Measurements from ENCODE around the gene SOX12. TPM values are rescaled to one million over a fixed set of nuclear protein-coding genes. Genes with fewer than 3 reads are reported as not detected.
A peak's percentile ranks its signal among the peaks of the same experiment; 100 is the strongest.

The SOX12 gene
- total RNA-seq, 4 donors from 2014 or later: 0.15 to 1.4 (median 0.65) TPM

DNA sequence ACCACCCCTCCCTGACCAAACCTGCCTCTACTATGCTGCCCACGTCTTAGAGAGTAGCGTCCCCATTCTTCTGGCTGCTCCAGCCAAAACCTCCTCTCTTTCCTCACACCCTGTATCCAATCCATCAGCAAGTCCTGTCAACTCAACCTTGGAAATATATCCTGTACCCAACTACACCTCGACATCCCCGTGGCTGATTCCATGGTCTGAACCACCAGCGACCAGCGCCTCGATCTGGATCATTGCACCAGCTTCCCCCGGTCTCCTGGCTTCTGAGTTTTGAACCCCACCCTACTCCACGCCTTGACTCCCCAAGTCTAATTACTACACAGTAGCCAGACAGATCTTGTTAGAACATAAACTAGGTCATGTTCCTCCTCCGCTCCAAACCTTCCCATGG is 31.4 kb downstream of the SOX12 start:
- no peaks in the 10 kb centered on the region for H3K4me1 ChIP-seq
- H3K9me3 ChIP-seq: no peaks in the 10 kb centered on the region
- no peaks in the 10 kb centered on the region for H3K36me3 ChIP-seq
- in situ Hi-C loops (cut with MboI; ENCODE audit: low sequenced_read_pairs in 4 of 4): loop anchor here in 3 of 4 donors (5.0 to 10.0 kb wide), 4 partner anchors 78 to 378 kb away; no protein-coding TSS in a partner anchor
- no peak for TF ChIP-seq POLR2A (IDR thresholded peaks at IDR 0.05)
- TF ChIP-seq, protein P1, sequence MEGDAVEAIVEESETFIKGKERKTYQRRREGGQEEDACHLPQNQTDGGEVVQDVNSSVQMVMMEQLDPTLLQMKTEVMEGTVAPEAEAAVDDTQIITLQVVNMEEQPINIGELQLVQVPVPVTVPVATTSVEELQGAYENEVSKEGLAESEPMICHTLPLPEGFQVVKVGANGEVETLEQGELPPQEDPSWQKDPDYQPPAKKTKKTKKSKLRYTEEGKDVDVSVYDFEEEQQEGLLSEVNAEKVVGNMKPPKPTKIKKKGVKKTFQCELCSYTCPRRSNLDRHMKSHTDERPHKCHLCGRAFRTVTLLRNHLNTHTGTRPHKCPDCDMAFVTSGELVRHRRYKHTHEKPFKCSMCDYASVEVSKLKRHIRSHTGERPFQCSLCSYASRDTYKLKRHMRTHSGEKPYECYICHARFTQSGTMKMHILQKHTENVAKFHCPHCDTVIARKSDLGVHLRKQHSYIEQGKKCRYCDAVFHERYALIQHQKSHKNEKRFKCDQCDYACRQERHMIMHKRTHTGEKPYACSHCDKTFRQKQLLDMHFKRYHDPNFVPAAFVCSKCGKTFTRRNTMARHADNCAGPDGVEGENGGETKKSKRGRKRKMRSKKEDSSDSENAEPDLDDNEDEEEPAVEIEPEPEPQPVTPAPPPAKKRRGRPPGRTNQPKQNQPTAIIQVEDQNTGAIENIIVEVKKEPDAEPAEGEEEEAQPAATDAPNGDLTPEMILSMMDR (IDR thresholded peaks at IDR 0.05 in 4 of 5, conservative IDR thresholded peaks at IDR 0.05 in 1 of 5): no peak
- DNase-seq (no peak), ATAC-seq (no peak)
- no peak overlapping the region for H3K4me3 ChIP-seq
- H3K27me3 ChIP-seq: no peaks in the 10 kb centered on the region
- intact Hi-C loops (cut with DNase I; ENCODE audit: low total_unique reads): no loop called here
- no peak overlapping the region for H3K27ac ChIP-seq

DNA sequence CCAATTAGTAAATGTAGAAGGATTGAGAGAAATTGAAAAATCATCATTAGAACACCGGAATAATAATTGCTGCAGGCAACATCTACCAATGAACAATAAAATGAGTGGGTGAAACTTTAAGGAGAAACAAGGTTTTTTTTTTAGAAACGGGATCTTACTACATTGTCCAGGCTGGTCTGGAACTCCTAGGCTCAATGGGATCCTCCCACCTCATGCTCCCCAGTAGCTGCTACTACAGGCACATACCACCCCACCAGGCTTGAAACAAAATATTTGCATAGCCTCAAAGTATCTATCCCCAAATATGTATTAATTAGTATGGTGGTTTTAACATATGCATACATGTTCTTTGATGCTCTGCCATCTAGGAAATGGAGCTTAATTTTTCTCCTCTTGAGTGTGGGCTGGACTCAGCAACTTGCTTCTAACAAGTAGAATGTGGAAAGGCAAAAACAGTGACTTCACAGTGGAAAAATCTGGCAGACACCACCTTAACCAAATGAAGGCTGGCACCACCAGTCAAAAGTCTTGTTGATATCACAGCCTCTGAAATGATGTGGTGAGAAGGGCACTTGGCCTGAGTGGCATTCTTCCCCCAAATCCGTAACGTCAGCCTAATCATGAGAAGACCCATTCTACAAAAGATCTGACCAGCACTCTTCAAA is 33.7 kb downstream of the SOX12 start:
- in situ Hi-C loops (cut with MboI; ENCODE audit: low sequenced_read_pairs in 4 of 4) (loop anchor here in 3 of 4 donors (5.0 to 10.0 kb wide), 4 partner anchors 76 to 376 kb away; no protein-coding TSS in a partner anchor), intact Hi-C loops (cut with DNase I; ENCODE audit: low total_unique reads) (no loop called here)
- Histone ChIP-seq H3K9me3 (no peaks in the 10 kb centered on the region), H3K27me3 (no peaks in the 10 kb centered on the region), H3K36me3 (no peaks in the 10 kb centered on the region), H3K27ac (no peak overlapping the region), H3K4me3 (no peak overlapping the region), H3K4me1 (no peaks in the 10 kb centered on the region)
- DNase-seq (no peak), ATAC-seq (no peak)
- no peak for TF ChIP-seq POLR2A (IDR thresholded peaks at IDR 0.05)
- TF ChIP-seq, protein P1 (IDR thresholded peaks at IDR 0.05 in 4 of 5, conservative IDR thresholded peaks at IDR 0.05 in 1 of 5): no peak

DNA sequence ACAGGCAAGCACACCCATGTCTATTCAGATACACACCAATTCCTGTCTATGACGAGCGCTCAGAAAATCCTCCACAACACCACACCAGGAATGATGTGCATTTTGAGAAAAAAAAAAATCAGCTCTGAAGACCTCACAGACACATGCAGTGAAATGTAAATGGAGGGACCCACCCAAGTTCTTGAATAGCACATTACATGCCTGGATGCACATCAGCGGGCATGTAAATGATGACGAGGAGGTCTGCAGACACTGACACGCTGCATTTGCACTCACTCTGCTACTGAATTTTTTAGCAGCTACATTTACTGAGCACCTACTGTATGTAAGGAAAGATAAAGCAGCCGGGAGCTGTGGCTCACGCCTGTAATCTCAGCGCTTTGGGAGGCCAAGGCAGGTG is 36.2 kb downstream of the SOX12 start:
- Histone ChIP-seq H3K9me3 (no peaks in the 10 kb centered on the region), H3K4me1 (no peaks in the 10 kb centered on the region), H3K36me3 (no peaks in the 10 kb centered on the region), H3K4me3 (no peak overlapping the region), H3K27ac (no peak overlapping the region), H3K27me3 (no peaks in the 10 kb centered on the region)
- ATAC-seq (no peak), DNase-seq (no peak)
- in situ Hi-C loops (cut with MboI; ENCODE audit: low sequenced_read_pairs in 4 of 4) (no loop called here), intact Hi-C loops (cut with DNase I; ENCODE audit: low total_unique reads) (no loop called here)
- TF ChIP-seq, protein P1 (IDR thresholded peaks at IDR 0.05 in 4 of 5, conservative IDR thresholded peaks at IDR 0.05 in 1 of 5): no peak
- no peak for TF ChIP-seq POLR2A (IDR thresholded peaks at IDR 0.05)

DNA sequence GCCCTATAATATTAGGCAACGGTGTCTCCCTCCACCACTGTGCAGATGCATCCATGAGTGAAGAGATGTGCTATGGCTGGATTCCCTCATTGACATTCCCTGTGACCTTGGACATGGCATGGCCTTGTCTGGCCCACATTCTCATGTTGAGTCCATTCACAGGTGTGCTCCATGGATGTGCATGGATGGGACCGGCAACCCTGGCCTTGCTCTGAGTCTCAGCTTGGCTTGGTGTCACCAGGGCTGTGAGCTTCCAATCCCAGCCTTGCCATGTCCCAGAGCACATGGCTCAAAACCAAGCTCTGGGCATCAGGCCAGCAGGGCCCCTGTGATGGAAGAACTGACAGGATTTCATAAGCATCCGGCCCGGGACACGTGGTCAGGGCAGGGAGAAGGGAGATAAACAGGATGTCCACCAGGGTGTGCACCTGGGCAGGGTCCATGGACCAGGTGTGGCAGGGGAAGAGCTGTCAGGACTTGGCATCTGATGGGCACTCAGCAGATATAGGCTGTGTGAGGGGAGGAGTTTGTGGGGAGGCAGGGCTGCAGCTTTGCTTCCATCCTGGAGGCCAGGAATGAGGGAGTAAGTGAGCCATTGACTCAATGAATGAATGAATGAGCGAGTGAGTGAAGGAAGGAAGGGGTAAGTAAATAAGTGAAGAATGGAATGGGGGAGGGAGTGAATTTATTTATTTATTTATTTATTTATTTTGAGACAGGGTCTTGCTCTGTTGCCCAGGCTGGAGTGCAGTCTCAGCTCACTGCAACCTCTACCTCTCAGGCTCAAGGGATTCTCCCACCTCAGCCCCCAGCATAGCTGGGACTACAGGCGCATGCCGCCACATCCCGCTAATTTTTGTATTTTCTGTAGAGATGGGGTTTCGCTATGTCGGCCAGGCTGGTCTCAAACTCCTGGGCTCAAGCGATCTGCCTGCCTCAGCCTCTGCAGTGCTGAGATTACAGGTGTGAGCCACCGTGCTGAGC is 37.2 kb downstream of the SOX12 start:
- in situ Hi-C loops (cut with MboI; ENCODE audit: low sequenced_read_pairs in 4 of 4) (no loop called here), intact Hi-C loops (cut with DNase I; ENCODE audit: low total_unique reads) (no loop called here)
- no peaks in the 10 kb centered on the region for H3K9me3 ChIP-seq

More for the DNA sequence above, 37.2 kb downstream of the SOX12 start:
- Histone ChIP-seq H3K4me1 (no peaks in the 10 kb centered on the region), H3K4me3 (no peak overlapping the region), H3K27me3 (no peaks in the 10 kb centered on the region), H3K27ac (no peak overlapping the region), H3K36me3 (no peaks in the 10 kb centered on the region)
- DNase-seq (peak; percentile 34 to 65), ATAC-seq (peak; percentile 46 to 77)
- TF ChIP-seq, protein P1 (IDR thresholded peaks at IDR 0.05 in 4 of 5, conservative IDR thresholded peaks at IDR 0.05 in 1 of 5): no peak
- TF ChIP-seq POLR2A (IDR thresholded peaks at IDR 0.05): no peak
